ENCODE measurements around the gene WFDC9.

The WFDC9 gene

DNA sequence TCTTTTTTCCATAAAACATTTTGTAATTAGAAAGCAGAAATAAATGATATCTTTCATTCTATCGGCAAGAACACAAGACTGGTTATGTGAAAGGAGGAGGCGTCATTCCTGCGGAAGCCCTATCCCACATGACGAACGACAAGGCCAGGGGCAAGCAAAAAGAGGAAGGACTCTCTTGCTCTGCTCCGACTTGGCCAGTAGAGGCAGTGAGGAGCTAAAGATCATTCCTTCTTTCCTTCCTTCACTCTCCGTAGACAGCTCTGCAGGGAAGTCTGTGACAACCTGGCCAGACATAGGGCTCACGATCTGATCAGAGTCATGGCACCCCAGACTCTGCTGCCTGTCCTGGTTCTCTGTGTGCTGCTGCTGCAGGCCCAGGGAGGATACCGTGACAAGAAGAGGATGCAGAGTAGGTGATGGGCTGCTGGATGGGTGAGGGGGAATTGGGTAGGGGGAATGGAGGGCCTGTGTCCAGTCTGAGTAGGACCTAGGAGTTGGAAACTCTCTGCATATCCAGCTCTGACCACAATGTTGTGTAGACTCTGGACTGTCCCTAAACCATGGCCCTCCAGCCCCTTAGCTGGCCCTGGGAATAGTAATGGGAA lies 1.5 kb downstream of the WFDC9 start, which contains the start of gene WFDC10A:
Gene WFDC10A, plus strand, starts transcription at position 244 of the 605 bp plus-strand sequence. Its CDS starts 75 bp downstream, at position 319.
- TF ChIP-seq, protein P1, sequence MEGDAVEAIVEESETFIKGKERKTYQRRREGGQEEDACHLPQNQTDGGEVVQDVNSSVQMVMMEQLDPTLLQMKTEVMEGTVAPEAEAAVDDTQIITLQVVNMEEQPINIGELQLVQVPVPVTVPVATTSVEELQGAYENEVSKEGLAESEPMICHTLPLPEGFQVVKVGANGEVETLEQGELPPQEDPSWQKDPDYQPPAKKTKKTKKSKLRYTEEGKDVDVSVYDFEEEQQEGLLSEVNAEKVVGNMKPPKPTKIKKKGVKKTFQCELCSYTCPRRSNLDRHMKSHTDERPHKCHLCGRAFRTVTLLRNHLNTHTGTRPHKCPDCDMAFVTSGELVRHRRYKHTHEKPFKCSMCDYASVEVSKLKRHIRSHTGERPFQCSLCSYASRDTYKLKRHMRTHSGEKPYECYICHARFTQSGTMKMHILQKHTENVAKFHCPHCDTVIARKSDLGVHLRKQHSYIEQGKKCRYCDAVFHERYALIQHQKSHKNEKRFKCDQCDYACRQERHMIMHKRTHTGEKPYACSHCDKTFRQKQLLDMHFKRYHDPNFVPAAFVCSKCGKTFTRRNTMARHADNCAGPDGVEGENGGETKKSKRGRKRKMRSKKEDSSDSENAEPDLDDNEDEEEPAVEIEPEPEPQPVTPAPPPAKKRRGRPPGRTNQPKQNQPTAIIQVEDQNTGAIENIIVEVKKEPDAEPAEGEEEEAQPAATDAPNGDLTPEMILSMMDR (IDR thresholded peaks at IDR 0.05; ENCODE audit: low read depth, low read length) = peak; percentile 80
- no peak within 1 kb of the TSS for H3K4me3 ChIP-seq (ENCODE audit: low read depth, low read length)
- in situ Hi-C loops (cut with HindIII; ENCODE audit: low sequenced_read_pairs) = no loop called here
- DNase-seq (ENCODE audit: low read depth, low spot score) = peak; percentile 25

DNA sequence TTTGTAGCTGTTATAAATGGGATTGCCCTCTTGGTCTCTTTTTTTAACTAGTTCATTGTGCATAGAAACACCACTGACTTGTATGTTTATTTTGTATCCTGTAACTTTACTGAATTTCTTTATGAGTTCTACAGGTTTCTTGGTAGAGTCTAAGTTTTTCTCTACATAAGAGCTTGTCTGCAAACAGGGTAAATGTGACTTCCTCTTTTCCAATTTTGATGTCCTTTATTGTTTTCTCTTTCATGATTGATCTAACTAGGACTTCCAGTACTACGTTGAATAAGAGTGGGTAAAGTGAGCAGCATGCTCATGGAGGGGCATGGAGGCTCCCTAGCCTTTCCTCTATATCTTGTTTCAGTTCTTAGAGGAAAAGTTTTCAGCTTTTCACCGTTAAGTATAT lies 4.5 kb downstream of the WFDC9 start:
- DNase-seq (ENCODE audit: low read depth, low spot score) = no peak
- no peak overlapping the region for H3K4me3 ChIP-seq (ENCODE audit: low read depth, low read length)
- in situ Hi-C loops (cut with HindIII; ENCODE audit: low sequenced_read_pairs) = no loop called here
- TF ChIP-seq, protein P1 (IDR thresholded peaks at IDR 0.05; ENCODE audit: low read depth, low read length) = no peak

DNA sequence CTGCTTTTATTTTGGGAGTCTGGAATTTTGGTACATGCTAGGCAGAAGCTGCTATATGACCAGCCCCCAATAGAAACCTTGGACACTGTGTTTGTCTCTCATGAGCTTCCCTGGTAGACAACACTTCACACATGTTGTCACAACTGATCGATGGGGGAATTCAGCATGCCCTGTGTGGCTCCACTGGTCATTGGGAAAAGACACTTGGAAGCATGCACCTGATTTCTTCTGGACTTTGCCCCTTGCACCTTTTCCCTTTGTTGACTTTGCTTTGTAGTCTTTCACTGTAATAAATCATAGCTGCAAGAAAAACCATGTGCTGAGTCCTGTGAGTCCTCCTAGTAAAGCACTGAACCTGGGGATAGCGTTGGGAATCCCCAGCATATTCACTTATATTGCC lies 9.5 kb downstream of the WFDC9 start:
- DNase-seq (ENCODE audit: low read depth, low spot score) = no peak
- in situ Hi-C loops (cut with HindIII; ENCODE audit: low sequenced_read_pairs) = no loop called here
- TF ChIP-seq, protein P1 (IDR thresholded peaks at IDR 0.05; ENCODE audit: low read depth, low read length) = no peak
- H3K4me3 ChIP-seq (ENCODE audit: low read depth, low read length) = no peak overlapping the region

DNA sequence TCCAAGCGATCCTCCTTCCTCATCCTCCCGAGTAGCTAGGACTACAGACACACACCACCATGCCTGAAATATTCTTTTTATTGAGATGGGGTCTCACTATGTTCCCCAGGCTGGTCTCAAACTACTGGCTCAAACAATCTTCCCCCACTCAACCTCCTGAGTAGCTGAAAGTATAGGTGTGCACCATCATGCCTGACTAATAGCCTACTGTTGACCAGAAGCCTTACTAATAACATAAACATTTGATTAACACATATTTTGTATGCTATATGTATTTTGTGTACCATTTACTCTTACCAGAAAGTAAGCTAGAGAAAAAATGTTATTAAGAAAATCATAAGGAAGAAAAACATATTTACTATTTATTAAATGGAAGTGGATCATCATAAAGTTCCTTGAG lies 13.5 kb downstream of the WFDC9 start:
- in situ Hi-C loops (cut with HindIII; ENCODE audit: low sequenced_read_pairs) = no loop called here
- H3K4me3 ChIP-seq (ENCODE audit: low read depth, low read length) = no peak overlapping the region
- TF ChIP-seq, protein P1 (IDR thresholded peaks at IDR 0.05; ENCODE audit: low read depth, low read length) = no peak
- DNase-seq (ENCODE audit: low read depth, low spot score) = no peak

DNA sequence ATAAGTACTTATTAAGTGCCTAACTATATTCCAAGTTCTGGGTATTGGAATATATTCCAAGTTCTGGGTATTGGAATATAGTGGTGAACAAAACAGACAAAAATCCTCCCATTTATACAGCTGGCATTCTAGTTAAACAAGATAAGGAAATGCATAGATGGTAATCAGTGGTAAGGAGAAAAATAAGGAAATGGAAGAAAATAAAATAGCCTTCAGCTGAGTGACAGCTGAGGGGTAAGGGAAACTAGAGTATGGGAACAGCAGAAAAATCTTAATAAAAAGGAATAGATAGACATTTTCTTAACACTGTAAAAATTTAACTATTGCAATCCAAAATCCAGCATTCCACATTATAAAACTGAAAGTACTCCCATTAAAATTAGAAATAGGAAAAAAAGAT lies 18.8 kb downstream of the WFDC9 start:
- no peak for DNase-seq (ENCODE audit: low read depth, low spot score)
- no peak overlapping the region for H3K4me3 ChIP-seq (ENCODE audit: low read depth, low read length)
- in situ Hi-C loops (cut with HindIII; ENCODE audit: low sequenced_read_pairs) = no loop called here
- TF ChIP-seq, protein P1 (IDR thresholded peaks at IDR 0.05; ENCODE audit: low read depth, low read length) = no peak

DNA sequence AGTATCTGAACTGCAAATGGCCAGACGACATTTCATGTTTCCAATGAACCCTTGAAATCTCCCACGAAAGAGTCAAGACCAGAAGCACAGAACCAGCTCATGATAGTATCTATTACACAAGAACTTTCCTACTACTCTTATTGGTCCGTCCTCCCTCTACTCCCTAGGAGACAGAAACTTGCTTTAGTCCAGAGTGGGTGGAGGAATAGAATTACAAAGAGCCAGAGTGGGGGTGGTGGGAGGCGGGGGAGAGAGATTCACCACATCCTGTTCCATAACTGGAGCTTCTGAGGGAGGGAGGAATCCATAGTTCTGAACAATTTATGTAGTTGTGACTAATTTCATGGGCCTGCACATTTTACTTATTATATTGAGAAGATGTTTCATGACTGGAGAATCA lies 20.0 kb downstream of the WFDC9 start:
- H3K4me3 ChIP-seq (ENCODE audit: low read depth, low read length) = no peak overlapping the region
- in situ Hi-C loops (cut with HindIII; ENCODE audit: low sequenced_read_pairs) = no loop called here
- DNase-seq (ENCODE audit: low read depth, low spot score) = peak; percentile 54
- TF ChIP-seq, protein P1 (IDR thresholded peaks at IDR 0.05; ENCODE audit: low read depth, low read length) = no peak
